HG02973 (cell line): Measurements from ENCODE around the gene MARCHF5.
"Not testable (repeated sequence)": the region's sequence is repeated elsewhere in the genome, so short reads cannot be mapped to it uniquely, and the experiment has no call there.

Experiments
- ATAC-seq: cut with Tn5 transposase; IDR thresholded peaks from one replicate; pipeline ENCODE4 v1.9.1; 2021; ENCODE audit warnings: moderate library complexity; ENCODE audit not compliant: unreplicated experiment

MARCHF5 gene

GRCh38 chr10:92385831-92386230 is 94.9 kb downstream of the MARCHF5 start:
- ATAC-seq: no peak

GRCh38 chr10:92387289-92387940 is 96.4 kb downstream of the MARCHF5 start:
- no peak for ATAC-seq

GRCh38 chr10:92393173-92393572 is 102.2 kb downstream of the MARCHF5 start:
- not testable (repeated sequence) for ATAC-seq

- ATAC-seq: no peak
These were observed 104.3 kb downstream of the MARCHF5 start for GRCh38 chr10:92395271-92395670.

- not testable (repeated sequence) for ATAC-seq
These were observed 111.3 kb downstream of the MARCHF5 start for GRCh38 chr10:92402234-92402633.
